OCI-LY7 (cell line): ENCODE data around the gene PLPPR1.

Source experiments
- EZH2phosphoT487 ChIP-seq: fragments of 200-600 bp; sonication (generic); IDR thresholded peaks from 2 replicates; pipeline ENCODE4 v1.6.1; 2018; ENCODE audit warnings: low read depth, borderline replicate concordance, mild to moderate bottlenecking, mixed run types, antibody characterized with exemption, low read length, moderate library complexity, mixed read lengths
- TF ChIP-seq, protein P1 (sequence below): fragments of 200-600 bp; sonication (generic); conservative IDR thresholded peaks from 2 replicates; pipeline ENCODE4 v1.5.1; 2014; ENCODE audit warnings: mild to moderate bottlenecking, antibody characterized with exemption, low read length, moderate library complexity, mixed read lengths

DNA sequence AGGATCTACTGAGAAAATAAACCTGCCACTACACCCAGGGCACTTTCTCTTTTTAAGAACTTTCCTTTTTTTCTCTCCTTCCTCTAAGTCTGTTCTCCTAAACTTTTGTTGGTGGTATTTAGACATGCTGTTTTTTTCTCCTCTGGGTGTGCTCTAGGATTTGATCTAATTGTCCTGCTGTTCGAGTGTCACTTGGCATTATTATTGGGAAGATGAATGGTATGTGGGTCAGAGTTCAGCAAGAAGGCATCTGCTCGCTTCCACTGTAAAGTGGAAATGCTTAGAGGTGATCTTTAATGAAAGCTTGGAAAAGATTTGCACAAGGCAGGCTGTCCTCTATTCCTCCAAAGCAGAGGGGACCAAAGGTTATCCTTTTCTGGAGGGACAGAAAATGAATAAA is 1.3 kb upstream of the PLPPR1 start:
- TF ChIP-seq, protein P1, sequence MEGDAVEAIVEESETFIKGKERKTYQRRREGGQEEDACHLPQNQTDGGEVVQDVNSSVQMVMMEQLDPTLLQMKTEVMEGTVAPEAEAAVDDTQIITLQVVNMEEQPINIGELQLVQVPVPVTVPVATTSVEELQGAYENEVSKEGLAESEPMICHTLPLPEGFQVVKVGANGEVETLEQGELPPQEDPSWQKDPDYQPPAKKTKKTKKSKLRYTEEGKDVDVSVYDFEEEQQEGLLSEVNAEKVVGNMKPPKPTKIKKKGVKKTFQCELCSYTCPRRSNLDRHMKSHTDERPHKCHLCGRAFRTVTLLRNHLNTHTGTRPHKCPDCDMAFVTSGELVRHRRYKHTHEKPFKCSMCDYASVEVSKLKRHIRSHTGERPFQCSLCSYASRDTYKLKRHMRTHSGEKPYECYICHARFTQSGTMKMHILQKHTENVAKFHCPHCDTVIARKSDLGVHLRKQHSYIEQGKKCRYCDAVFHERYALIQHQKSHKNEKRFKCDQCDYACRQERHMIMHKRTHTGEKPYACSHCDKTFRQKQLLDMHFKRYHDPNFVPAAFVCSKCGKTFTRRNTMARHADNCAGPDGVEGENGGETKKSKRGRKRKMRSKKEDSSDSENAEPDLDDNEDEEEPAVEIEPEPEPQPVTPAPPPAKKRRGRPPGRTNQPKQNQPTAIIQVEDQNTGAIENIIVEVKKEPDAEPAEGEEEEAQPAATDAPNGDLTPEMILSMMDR, result no peak
- TF ChIP-seq EZH2phosphoT487, result no peak
